ENCODE measurements around the gene FMNL2.
A peak's percentile ranks its signal among the peaks of the same experiment; 100 is the strongest.

FMNL2 gene

GRCh38 chr2:152405206-152406118 lies 70.5 kb downstream of the FMNL2 start:
- H3K4me3 ChIP-seq = no peak overlapping the region
- intact Hi-C loops (cut with DNase I; ENCODE audit: low total_unique reads) = no loop called here
- peak overlapping the region; percentile 68 to 71 for H3K27ac ChIP-seq
- TF ChIP-seq CTCF (IDR thresholded peaks at IDR 0.05) = no peak
- H3K4me1 ChIP-seq = peaks cover 8 to 82% (median 56%) of the 10 kb centered on the region in 4 donors
- no peaks in the 10 kb centered on the region for H3K27me3 ChIP-seq
- H3K36me3 ChIP-seq = no peaks in the 10 kb centered on the region
- H3K9me3 ChIP-seq = no peaks in the 10 kb centered on the region
- DNase-seq = no peak

- no peaks in the 10 kb centered on the region for H3K27me3 ChIP-seq
- intact Hi-C loops (cut with DNase I; ENCODE audit: low total_unique reads) = no loop called here
- no peak for TF ChIP-seq CTCF (IDR thresholded peaks at IDR 0.05)
- DNase-seq = no peak
- peaks cover 8 to 82% (median 55%) of the 10 kb centered on the region in 4 donors for H3K4me1 ChIP-seq
- H3K4me3 ChIP-seq = no peak overlapping the region
- peak overlapping the region; percentile 68 to 71 for H3K27ac ChIP-seq
- H3K36me3 ChIP-seq = no peaks in the 10 kb centered on the region
- H3K9me3 ChIP-seq = no peaks in the 10 kb centered on the region
Measured at GRCh38 chr2:152406119-152406835, 71.3 kb downstream of the FMNL2 start.

GRCh38 chr2:152406836-152407161 lies 71.8 kb downstream of the FMNL2 start:
- Histone ChIP-seq H3K4me3 (peak overlapping the region; percentile 21 to 29), H3K27me3 (no peaks in the 10 kb centered on the region), H3K27ac (peak overlapping the region; percentile 68 to 71), H3K36me3 (no peaks in the 10 kb centered on the region), H3K9me3 (no peaks in the 10 kb centered on the region), H3K4me1 (peaks cover 8 to 83% (median 55%) of the 10 kb centered on the region in 4 donors)
- DNase-seq = no peak
- TF ChIP-seq CTCF (IDR thresholded peaks at IDR 0.05) = no peak
- intact Hi-C loops (cut with DNase I; ENCODE audit: low total_unique reads) = no loop called here

GRCh38 chr2:152407204-152407721 lies 72.3 kb downstream of the FMNL2 start:
- H3K36me3 ChIP-seq = no peaks in the 10 kb centered on the region
- intact Hi-C loops (cut with DNase I; ENCODE audit: low total_unique reads) = no loop called here
- peak; percentile 50 to 84 for DNase-seq
- H3K4me1 ChIP-seq = peaks cover 6 to 83% (median 51%) of the 10 kb centered on the region in 4 donors
- TF ChIP-seq CTCF (IDR thresholded peaks at IDR 0.05) = no peak
- no peaks in the 10 kb centered on the region for H3K9me3 ChIP-seq
- peak overlapping the region; percentile 68 to 71 for H3K27ac ChIP-seq
- peak overlapping the region; percentile 21 to 29 for H3K4me3 ChIP-seq
- H3K27me3 ChIP-seq = no peaks in the 10 kb centered on the region

- Histone ChIP-seq H3K36me3 (no peaks in the 10 kb centered on the region), H3K27me3 (no peaks in the 10 kb centered on the region), H3K4me3 (no peak overlapping the region), H3K9me3 (no peaks in the 10 kb centered on the region), H3K4me1 (peaks cover 5 to 82% (median 48%) of the 10 kb centered on the region in 4 donors), H3K27ac (peak overlapping the region; percentile 68 to 71)
- intact Hi-C loops (cut with DNase I; ENCODE audit: low total_unique reads) = no loop called here
- TF ChIP-seq CTCF (IDR thresholded peaks at IDR 0.05) = no peak
- no peak for DNase-seq
Measured at GRCh38 chr2:152407806-152408205, 72.8 kb downstream of the FMNL2 start.
